Liver (tissue), 9 donors: ENCODE data around the gene CPSF4L. TPM values are rescaled to one million over a fixed set of nuclear protein-coding genes. Genes with fewer than 3 reads are reported as not detected.
A peak's percentile ranks its signal among the peaks of the same experiment; 100 is the strongest.

Source experiments
- DNase-seq: peaks from one replicate; pipeline ENCODE4 v3.0.0-alpha.2; 2017; ENCODE audit warnings: low spot score
- H3K27ac ChIP-seq, 2 donors: one replicate each; pipeline ENCODE4 v1.7.0; 2013; ENCODE audit warnings: inconsistent platforms in 2 of 2, low read length in 2 of 2, control low read depth in 1 of 2, low read depth in 1 of 2, mild to moderate bottlenecking in 1 of 2
- H3K27me3 ChIP-seq, 4 donors: one replicate each; pipeline versions ENCODE4 v1.6.1 to v1.7.0; 2013; ENCODE audit warnings: low read length in 3 of 4, inconsistent platforms in 1 of 4, mild to moderate bottlenecking in 1 of 4, moderate library complexity in 1 of 4; ENCODE audit not compliant: control insufficient read depth in 4 of 4, insufficient read depth in 4 of 4
- H3K36me3 ChIP-seq, 4 donors: one replicate each; pipeline versions ENCODE4 v1.6.1 to v1.7.0; 2013; ENCODE audit warnings: low read length in 3 of 4, mild to moderate bottlenecking in 3 of 4, low read depth in 1 of 4, moderate library complexity in 1 of 4; ENCODE audit not compliant: control insufficient read depth in 4 of 4, insufficient read depth in 3 of 4
- H3K4me1 ChIP-seq, 4 donors: one replicate each; pipeline versions ENCODE4 v1.6.1 to v1.7.0; 2013; ENCODE audit warnings: low read length in 3 of 4, mild to moderate bottlenecking in 3 of 4, moderate library complexity in 1 of 4; ENCODE audit not compliant: control insufficient read depth in 4 of 4, insufficient read depth in 4 of 4
- H3K4me3 ChIP-seq, 3 donors: one replicate each; pipeline versions ENCODE4 v1.6.1 to v1.7.0; 2013; ENCODE audit warnings: low read length in 3 of 3, control low read depth in 1 of 3, low read depth in 1 of 3, mild to moderate bottlenecking in 1 of 3
- H3K9ac ChIP-seq, 2 donors: one replicate each; pipeline ENCODE4 v1.7.0; 2013; ENCODE audit warnings: low read length in 2 of 2, mild to moderate bottlenecking in 2 of 2, moderate library complexity in 2 of 2, control low read depth in 1 of 2, low read depth in 1 of 2
- H3K9me3 ChIP-seq, 4 donors: one replicate each; pipeline versions ENCODE4 v1.6.1 to v1.7.0; 2013; ENCODE audit warnings: low read length in 3 of 4; ENCODE audit not compliant: control insufficient read depth in 4 of 4
- ATF3 ChIP-seq: IDR thresholded peaks from 2 replicates; pipeline ENCODE4 v1.6.1; 2016; ENCODE audit warnings: antibody characterized with exemption
- CTCF ChIP-seq: fragments of 150-350 bp; IDR thresholded peaks from 2 replicates; pipeline ENCODE4 v1.5.1; 2017; ENCODE audit warnings: improper control_type of control experiment, low read depth, low read length; ENCODE audit not compliant: missing input control
- EGR1 ChIP-seq, 2 donors: IDR thresholded peaks; 2 replicates each; pipeline ENCODE4 v1.6.1; 2016 to 2018; ENCODE audit warnings: antibody characterized with exemption in 2 of 2, low read depth in 2 of 2
- FOXA2 ChIP-seq: IDR thresholded peaks from 2 replicates; pipeline ENCODE4 v1.6.1; 2016; ENCODE audit warnings: antibody characterized with exemption
- HNF4A ChIP-seq, 2 donors: conservative IDR thresholded peaks; 2 replicates each; pipeline ENCODE4 v1.6.1; 2016; ENCODE audit warnings: antibody characterized with exemption in 2 of 2, mild to moderate bottlenecking in 2 of 2
- JUND ChIP-seq, 2 donors: IDR thresholded peaks; 2 replicates each; pipeline ENCODE4 v1.6.1; 2016; ENCODE audit warnings: antibody characterized with exemption in 2 of 2
- MAX ChIP-seq: IDR thresholded peaks from 2 replicates; pipeline ENCODE4 v1.6.1; 2016; ENCODE audit warnings: antibody characterized with exemption
- NR2F2 ChIP-seq: IDR thresholded peaks from 2 replicates; pipeline ENCODE4 v1.6.1; 2016; ENCODE audit warnings: antibody characterized with exemption
- RAD21 ChIP-seq, 2 donors: IDR thresholded peaks; 2 replicates each; pipeline ENCODE4 v1.6.1; 2016; ENCODE audit warnings: antibody characterized with exemption in 2 of 2, mild to moderate bottlenecking in 2 of 2
- RXRA ChIP-seq, 2 donors: IDR thresholded peaks; 2 replicates each; pipeline ENCODE4 v1.6.1; 2017 to 2018; ENCODE audit warnings: antibody characterized with exemption in 2 of 2, mild to moderate bottlenecking in 1 of 2
- SP1 ChIP-seq: IDR thresholded peaks from 2 replicates; pipeline ENCODE4 v1.6.1; 2018; ENCODE audit warnings: antibody characterized with exemption, mild to moderate bottlenecking
- YY1 ChIP-seq: IDR thresholded peaks from 2 replicates; pipeline ENCODE4 v1.6.1; 2016; ENCODE audit warnings: antibody characterized with exemption, mild to moderate bottlenecking
- WGBS: extraction: QIAGEN DNeasy Blood & Tissue Kit; methylation state at CpG from one replicate; pipeline ENCODE4 v1.1.7; 2013; 5-methylcytosine and 5-hydroxymethylcytosine counted together
- polyA plus RNA-seq, 2 donors: library from polyadenylated mRNA; stranded (reverse) in 1 of 2; unstranded in 1 of 2; fragments of 200-250 nt in 1 of 2; fragments of >200 nt in 1 of 2; fragmentation: Nextera tagmentation in 1 of 2; extraction: Ambion mirVana in 1 of 2; gene quantifications; one replicate each; pipeline versions ENCODE4 v1.2.1 to v1.2.3, GENCODE V29; 2013 to 2015
- total RNA-seq, 2 donors: library from RNA; depleted of rRNA; stranded (reverse); fragments of >200 nt; gene quantifications; one replicate each; pipeline ENCODE4 v1.2.3, GENCODE V29; 2014
- donor health status: healthy.
- donor health status: healthy.
- donor health status: healthy.
- donor health status: healthy.
- donor health status: healthy.

The CPSF4L gene
- total and polyA plus RNA-seq, 4 donors, result not detected

GRCh38 chr17:73288534-73289302, 27.0 kb upstream of the CPSF4L start (continued):
- TF ChIP-seq ATF3 (no peak), CTCF (no peak)

- Histone ChIP-seq H3K4me3 (no peak overlapping the region), H3K4me1 (peaks cover 31 to 54% (median 45%) of the 10 kb centered on the region in 4 donors), H3K27me3 (no peaks in the 10 kb centered on the region), H3K36me3 (peaks cover 2 to 14% (median 5%) of the 10 kb centered on the region in 4 donors), H3K9ac (no peak overlapping the region), H3K9me3 (no peaks in the 10 kb centered on the region), H3K27ac (no peak overlapping the region)
- no peak for DNase-seq
- WGBS, result 65% methylated on average over 8 of the region's 8 CpGs
- TF ChIP-seq EGR1 (IDR thresholded peaks at IDR 0.05; ENCODE audit: low read depth in 2 of 2), result no peak
- no peak for TF ChIP-seq RAD21 (IDR thresholded peaks at IDR 0.05)
- TF ChIP-seq SP1, result no peak
- peak; percentile 60 for TF ChIP-seq FOXA2
- TF ChIP-seq HNF4A (conservative IDR thresholded peaks at IDR 0.05), result peak in 1 of 2 donors; percentile 18
- TF ChIP-seq NR2F2, result no peak
- peak; percentile 20 to 38 for TF ChIP-seq RXRA (IDR thresholded peaks at IDR 0.05)
Measured at GRCh38 chr17:73286863-73287296, 25.2 kb upstream of the CPSF4L start.

GRCh38 chr17:73285916-73286862, 24.5 kb upstream of the CPSF4L start:
- H3K36me3 ChIP-seq, result peaks cover 2 to 14% (median 5%) of the 10 kb centered on the region in 4 donors
- no peaks in the 10 kb centered on the region for H3K9me3 ChIP-seq
- H3K27me3 ChIP-seq, result no peaks in the 10 kb centered on the region
- H3K4me3 ChIP-seq, result no peak overlapping the region
- no peak overlapping the region for H3K9ac ChIP-seq
- peaks cover 25 to 47% (median 40%) of the 10 kb centered on the region in 4 donors for H3K4me1 ChIP-seq
- TF ChIP-seq SP1 (no peak), JUND (IDR thresholded peaks at IDR 0.05) (no peak), MAX (no peak), ATF3 (no peak), YY1 (no peak), CTCF (no peak)
- H3K27ac ChIP-seq, result no peak overlapping the region
- DNase-seq, result no peak
- WGBS, result 92% methylated on average over 52 of the region's 52 CpGs
